Body of pancreas (tissue), 4 donors: ENCODE results near the gene SENP7.

Experiments
- POLR2A ChIP-seq, 3 donors: fragments of 450-650 bp; IDR thresholded peaks; one replicate each; pipeline ENCODE4 v1.6.1; 2016; ENCODE audit warnings: antibody characterized with exemption in 3 of 3, mild to moderate bottlenecking in 2 of 3
- TF ChIP-seq, protein P1 (sequence below), 7 experiments: fragments of 450-650 bp in 4 of 7; fragments of 200-600 bp in 3 of 7; sonication (generic) in 3 of 7; IDR thresholded peaks; one replicate each; pipeline ENCODE4 v1.5.1; 2016 to 2019; ENCODE audit warnings: antibody characterized with exemption in 7 of 7

DNA sequence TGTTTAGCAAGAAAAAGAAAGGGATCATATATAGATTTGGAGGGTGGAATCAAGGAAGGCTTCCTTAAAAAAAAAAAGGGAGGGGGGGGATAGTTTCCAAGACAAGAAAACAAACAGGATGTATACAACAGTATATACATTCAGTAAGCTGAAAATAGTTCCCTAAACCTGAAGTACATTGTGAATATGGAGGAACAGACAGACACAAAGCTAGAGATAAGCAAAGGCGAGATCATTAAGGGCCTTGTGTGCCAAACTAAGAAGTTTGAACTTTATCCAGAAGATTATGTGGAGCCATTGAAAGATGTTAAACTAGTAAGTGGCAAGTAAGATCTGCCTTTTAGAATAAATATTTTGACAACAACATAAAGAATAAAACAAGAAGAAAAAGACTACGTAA lies 99.4 kb downstream of the SENP7 start:
- TF ChIP-seq, protein P1, sequence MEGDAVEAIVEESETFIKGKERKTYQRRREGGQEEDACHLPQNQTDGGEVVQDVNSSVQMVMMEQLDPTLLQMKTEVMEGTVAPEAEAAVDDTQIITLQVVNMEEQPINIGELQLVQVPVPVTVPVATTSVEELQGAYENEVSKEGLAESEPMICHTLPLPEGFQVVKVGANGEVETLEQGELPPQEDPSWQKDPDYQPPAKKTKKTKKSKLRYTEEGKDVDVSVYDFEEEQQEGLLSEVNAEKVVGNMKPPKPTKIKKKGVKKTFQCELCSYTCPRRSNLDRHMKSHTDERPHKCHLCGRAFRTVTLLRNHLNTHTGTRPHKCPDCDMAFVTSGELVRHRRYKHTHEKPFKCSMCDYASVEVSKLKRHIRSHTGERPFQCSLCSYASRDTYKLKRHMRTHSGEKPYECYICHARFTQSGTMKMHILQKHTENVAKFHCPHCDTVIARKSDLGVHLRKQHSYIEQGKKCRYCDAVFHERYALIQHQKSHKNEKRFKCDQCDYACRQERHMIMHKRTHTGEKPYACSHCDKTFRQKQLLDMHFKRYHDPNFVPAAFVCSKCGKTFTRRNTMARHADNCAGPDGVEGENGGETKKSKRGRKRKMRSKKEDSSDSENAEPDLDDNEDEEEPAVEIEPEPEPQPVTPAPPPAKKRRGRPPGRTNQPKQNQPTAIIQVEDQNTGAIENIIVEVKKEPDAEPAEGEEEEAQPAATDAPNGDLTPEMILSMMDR (IDR thresholded peaks at IDR 0.05): no peak
- no peak for TF ChIP-seq POLR2A (IDR thresholded peaks at IDR 0.05)
